ENCODE data around the gene VWA8.
"Not testable (repeated sequence)": the region's sequence is repeated elsewhere in the genome, so short reads cannot be mapped to it uniquely, and the experiment has no call there.

The VWA8 gene

DNA sequence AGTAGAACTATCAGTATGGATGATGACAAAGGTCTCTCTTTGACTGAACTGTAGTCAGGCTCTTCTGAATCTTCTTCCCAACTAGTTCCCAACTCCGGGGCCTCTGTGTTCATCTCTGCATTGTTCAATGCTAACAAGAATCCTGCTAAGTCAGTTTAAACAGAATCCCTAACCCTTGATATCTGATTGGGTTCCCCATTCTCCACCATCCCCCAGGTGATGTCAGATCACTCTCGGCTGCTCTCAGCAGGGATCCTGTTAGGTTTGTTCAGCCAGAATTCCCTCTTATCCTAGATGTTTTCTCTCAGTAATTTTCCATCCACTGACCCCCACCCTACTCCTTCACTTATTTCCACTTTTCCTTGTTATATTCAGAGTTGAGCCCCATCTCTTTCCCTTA, 280.0 kb downstream of the VWA8 start:
- DNase-seq, result no peak

DNA sequence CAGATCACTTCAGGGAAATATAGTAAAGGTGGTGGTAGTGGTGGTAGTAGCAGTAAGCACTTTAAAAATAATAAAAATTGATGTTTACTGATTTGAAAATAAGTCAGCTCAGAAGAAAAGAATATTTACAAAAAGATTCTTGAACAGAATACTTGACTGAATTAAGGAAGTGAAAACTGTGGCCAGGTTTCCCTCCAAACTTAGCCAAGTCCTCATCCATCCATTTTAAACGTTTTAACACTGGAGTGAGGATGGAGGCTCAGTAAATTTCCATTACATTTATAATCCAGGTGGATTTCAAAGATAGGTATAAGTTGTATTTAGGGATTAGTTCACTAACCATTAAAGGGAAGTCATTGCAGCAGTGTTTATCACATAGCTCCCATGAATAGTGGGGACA, 282.1 kb downstream of the VWA8 start:
- no peak for DNase-seq

DNA sequence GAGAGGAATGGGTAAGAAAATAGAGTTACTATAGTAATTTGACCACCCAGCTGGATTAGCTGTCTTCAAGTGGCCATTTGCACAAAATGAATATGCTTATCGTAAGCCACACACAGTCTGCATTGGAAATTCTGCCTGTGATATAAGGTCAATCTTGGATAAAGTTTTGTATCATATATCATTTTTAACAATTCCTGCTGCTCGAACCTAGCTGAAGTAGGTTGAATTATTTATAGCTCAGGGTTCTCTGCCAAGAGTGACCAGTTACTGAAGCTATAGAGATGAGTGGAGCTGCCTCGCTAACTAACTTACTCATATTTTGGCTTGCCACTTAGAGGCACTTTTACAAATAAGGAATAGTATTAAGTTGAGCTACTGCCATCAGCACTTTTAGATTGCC, 282.7 kb downstream of the VWA8 start:
- no peak for DNase-seq

DNA sequence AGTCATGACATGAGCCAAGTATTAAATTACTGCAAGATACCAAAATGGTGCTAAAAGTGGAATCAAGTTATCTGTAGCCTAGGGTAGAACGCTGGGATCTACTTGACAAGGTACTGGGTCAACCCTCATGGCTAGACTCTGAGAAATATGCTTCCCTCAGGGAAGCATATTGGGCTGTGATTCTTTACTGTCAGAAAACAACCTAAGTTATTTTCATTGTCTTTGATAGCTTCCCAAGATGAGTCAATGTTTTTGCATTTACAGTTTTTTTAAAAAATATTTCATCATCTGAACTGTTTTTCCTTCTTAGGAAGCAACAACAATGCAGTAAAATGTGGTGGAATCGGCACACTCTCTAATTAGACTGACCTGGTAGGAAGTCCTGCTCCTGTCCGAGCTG, 285.6 kb downstream of the VWA8 start:
- no peak for DNase-seq

DNA sequence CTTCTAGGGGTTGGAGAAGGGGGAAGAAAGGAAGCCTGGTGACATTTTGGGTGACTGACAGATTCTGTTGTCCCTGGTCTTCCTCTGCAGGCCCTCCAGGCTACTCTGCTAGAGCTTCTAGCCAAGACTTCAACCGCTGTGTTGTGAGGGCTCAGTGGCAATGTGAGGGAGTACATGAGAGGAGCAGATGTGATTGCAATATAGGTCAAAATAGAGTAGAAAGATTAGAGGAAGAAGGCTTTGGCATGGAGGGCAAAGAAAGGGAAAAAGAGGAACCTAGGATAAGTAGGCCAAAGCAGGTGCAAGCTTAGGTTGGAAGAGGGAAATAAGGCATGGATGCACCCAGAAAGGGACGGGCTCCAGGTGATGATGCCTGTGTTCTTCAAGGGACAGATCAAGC, 286.7 kb downstream of the VWA8 start:
- DNase-seq, result no peak

DNA sequence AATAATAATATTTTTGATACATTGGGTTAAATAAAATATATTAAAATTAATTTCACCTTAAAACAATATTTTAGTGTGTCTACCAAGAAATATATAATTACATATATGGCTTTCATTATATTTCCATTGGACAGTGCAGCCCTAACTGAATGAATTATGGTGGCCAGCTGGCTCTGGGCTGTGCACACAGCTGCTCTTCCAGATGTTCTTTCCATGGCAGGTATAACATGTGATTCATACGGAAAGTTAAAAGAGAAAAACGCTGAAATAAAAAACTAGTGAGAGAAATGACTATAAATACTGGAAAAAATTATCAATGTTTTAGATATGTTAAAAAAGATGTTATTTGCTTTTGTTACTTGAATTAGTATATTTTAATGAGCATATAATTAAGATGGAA, 287.3 kb downstream of the VWA8 start:
- no peak for DNase-seq

DNA sequence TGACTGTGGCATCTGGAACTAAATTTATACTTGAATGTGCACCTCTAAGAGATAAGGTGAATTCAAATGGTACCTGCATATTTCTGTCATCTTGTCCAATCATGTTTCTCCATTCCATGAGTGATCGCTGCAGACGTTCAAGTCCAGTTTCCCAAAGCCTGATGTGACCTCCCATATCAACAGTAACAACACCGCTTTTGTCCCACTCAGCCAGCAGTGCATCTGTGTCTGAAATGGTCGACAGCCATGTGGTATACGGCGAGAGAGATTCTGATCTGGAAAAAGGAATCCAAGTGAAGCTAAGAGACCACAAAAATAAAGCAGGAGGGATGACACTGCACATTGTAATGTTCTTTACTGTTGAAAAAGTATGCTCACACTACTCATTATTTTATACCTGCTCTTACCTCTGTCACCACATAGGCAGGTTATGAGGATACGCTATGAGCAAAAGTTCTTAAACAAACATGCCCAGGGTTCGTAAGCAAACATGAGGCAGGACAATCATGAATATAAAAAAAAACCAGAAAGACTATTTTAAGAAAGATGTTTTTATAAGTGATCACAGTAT, 290.0 kb downstream of the VWA8 start:
- DNase-seq, result no peak

DNA sequence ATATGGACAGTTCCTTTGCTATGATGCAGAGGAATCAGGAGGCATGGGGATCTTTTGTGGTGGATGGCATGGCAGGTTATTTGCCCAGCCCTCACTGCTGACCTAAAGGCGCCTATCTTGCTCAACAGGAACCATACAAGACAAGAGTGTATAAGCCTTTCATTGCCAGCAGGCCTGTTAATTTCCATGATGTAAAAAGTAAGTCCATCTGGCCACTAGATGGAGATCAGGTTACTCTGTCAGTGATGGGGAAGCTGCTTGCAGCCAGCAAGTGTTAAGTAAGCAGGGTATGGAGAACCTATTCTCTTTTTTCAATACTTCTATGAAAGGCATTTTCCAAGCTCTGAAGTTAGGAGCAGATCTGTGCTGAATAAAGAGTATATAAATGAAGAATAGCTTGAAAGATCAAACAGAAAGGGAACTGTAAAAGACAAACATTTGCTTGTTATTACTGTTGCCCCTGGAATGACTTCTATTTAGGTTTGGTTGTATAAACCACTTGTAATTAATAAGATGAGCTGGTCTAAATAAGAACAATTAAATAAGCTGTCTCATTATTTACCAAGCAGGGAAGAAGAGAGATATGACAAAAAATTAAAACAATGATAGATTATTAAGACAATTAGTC, 292.7 kb downstream of the VWA8 start:
- DNase-seq, result peak; percentile 64

DNA sequence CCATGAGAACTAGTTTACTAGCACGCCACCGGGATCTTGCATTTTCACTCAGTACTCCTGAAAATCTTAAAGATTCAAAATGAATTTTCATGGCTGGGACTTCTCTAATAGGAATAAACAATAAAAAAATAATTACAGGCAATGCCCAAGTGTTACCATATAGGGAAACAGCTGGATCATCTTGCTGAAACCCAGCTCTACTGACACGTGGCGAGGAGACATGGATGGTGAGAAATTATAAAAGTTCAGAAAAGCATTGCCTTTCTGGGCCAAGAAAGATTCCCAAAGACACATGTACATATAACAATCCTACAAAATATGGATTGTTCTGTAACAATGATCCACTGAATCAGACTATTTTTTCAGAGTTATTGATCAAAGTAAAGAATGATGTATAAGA, 294.3 kb downstream of the VWA8 start:
- DNase-seq, result no peak

DNA sequence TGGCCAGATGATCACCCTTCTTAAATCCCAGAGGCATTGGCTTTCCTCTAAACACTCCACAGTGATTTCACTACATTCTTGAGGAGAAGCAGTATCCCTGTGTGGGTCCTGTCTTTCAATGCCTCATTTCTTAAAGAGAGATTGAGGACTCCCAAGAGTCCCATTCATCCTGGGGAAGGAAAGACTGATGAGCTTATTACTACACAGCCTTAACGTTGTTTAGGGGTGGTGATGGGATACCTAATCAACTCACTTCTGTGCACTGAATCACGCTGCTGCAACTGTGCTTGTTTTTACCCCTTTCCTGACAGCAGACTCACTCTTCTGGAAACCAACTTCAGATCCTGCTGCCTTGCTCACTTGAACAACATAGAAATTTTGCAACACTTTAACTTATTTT, 300.5 kb downstream of the VWA8 start:
- no peak for DNase-seq

DNA sequence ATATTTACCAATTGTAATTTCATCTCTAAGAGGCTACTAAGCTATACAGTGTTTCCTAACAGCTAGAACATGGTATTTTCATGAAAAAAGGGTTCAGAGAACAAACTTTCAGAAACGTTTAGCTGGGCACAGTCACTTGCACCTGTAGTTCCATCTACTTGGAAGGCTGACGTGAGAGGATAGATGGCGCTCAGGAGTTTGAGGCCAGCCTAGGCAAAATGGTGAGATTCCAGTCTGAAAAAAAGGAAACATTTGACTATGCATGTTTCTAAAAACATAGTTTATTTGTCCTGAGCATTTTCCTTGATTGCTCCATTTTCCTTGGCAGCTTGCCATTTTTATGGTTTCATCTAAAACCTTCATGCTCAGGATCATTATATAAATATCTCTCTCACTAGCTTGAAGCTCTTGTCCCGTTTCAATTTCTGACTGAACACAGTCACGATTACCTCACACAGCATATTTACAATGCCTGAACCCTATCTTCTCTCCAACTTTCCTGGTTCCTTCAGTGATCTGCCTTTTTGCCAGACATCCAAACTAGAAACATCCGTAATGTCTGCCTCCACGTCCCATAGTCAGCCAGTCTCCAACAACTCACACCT, 302.8 kb downstream of the VWA8 start:
- DNase-seq, result no peak

DNA sequence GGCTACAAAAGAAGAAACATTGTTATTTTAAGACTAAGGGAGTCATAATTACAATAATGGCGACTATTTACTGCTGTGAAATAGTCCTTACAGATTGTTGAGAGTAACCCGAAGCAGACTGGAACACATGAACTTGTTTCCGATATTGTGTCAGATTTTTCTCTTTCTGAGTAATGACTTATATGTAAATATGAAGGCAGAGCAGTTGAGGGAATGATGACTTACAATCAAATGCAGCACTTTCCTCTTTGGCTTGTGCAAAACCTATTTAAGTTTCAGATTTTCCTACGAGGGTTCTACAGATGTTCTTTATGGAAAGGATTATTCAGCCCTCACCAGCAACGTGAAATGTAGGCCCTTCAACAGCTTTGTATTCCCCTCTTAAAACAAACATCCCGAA, 304.9 kb downstream of the VWA8 start:
- DNase-seq, result no peak

DNA sequence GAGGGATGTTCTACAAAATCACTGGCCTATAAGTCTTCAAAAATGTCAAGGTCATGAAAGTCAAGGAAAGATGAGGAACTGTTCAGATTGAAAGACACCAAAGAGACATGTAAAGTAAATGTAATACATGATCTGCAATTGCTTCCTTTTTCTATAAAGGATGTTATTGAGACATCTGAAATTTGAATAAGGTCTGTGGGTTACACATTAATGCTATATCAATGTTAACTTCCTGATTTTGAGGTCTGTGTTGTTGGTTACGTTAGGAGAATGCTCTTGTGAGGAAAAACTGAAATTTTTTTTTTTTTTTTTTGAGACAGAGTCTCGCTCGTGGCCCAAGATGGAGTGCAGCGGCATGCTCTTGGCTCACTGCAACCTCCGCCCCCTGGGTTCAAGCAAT, 306.1 kb downstream of the VWA8 start:
- no peak for DNase-seq

DNA sequence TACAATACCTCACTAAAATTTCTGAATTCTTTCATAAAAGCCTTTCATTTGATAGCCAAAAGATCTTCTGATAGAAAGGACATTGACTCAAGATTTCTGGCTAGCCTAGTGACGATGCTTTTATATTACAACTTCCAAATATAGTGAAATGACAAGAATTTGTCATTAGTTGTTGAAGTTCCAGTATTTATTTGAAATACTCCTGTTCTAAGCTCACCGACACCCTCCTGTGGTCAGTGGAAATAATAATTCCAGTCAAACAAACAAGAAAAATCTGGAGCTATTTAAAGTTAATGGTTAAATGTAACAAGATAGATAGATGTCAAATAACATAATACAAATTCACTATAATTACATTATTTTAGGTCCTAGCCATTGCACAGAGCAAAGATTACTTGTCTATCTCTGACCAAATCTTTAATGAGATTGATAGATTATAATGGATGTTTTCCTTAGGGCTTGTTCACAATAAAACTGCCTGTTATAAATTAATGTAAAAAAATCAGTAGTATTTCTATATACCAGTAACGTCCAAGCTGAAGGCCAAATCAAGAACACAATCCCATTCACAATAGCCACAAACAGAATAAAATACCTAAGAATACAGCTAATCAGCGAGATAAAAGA, 308.1 kb downstream of the VWA8 start:
- DNase-seq, result peak; percentile 61

DNA sequence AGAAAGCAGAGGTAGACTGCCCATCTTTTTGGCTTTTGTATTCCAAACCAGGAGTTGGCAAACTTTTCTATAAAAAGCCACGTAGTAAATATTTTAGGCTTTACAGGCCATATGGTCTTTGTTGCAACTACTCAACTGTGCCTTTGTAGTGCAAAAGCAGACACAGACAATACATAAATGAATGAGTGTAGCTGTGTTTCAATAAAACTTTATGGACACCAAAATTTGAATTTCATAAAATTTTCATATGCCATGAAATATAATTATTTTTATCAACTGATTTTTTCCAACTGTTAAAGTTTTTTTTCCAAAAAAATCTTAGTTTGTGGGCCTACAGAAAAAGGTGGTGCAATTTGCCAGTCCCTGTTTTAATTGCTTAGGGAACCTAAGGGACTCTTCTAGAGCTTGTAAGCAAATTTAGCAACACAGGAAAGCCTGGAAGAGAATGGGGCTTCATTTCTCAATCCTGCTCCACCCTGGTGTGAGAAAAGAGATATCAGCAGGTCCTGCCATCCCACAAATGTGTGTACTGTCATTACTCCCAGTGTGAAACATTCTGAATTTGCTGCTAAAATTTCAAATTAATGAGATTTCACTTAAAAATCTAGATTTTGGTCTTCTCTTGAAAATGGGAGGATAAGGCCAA, 309.4 kb downstream of the VWA8 start:
- DNase-seq, result no peak

DNA sequence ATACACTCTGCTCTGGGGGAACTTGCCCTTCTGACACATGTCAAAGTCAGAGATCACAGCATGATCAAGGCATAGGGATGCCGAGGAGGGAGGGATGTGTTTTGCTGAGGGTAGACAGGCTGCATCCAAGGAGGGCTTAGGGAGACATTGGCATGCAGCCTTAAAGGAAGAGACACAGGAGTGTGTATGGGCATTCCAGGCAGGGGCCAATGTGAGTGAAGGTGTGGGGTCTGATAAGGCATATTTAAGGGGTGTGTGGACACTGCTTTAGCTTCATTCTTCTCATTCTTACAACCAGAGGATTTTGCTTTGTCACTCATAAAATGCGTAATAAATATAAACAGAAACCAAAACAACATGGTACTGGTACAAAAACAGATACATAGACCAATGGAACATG, 310.2 kb downstream of the VWA8 start:
- DNase-seq, result no peak

DNA sequence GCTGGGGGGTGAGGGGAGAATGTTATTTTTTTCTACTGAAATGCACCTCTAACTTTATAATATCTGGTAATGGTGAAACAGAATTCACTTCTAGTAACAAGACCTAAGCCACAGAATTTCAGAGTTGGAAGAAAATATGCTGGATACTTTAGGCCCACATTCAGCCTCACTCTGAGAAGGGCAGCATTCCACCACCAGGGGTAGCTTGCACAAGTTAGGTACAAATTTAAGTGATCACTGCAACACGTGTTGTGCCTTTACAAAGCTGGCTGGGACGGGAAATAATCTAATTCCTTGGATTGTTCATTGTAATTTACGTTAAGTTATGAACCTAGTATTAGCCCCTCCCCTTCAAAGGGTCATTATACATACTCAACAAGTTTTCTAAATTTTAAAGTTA, 311.2 kb downstream of the VWA8 start:
- DNase-seq, result no peak

DNA sequence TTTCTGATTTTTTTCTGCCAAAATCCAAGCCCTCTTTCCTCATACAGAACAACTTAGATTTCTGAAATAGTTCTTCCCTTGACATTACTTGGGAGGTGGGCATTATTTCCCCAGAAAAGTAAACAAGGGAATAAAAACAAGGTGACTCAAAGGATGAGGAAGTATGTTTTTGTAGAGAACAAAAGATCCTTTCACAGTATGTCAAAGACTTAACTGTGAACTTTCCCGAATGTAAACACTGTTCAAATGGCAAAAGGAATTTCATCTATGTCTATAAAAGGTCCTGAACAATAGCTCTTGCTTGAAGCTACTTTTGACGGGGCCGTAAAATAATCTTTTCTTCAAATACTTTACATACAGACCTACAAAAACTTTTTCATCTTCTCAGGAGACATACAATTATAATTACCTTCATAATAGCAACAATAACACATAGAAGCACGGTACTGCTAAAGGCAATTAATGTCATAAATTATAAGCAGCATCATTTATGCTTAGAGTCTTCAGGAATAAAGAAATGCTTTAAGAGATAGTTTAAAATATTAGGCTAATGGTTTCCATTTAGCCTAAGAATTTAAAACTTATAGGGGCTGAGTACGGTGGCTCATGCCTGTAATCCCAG, 312.5 kb downstream of the VWA8 start:
- no peak for DNase-seq

DNA sequence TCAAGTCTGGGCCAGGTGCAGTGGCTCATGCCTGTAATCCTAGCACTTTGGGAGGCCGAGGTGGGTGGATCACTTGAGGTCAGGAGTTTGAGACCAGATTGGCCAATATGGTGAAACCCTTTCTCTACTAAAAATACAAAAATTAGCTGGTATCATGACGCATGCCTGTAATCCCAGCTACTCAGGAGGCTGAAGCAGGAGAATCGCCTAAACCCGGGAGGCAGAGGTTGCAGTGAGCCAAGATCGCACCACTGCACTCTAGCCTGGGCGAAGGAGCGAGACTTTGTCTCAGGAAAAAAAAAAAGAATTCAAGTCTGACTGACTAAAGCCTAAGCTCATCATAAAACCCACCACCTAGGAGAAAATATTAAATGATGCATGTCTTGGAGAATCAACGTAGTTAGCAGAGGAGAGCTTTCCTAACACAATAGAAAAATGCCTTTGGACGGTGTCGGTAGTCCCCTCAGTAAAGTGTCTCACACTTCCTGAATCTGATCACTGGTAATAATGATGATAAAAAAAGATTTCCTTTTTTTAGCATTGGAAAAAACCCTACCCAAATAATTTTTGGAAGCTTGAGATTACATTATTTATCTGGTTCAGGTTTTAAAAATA, 313.1 kb downstream of the VWA8 start:
- not testable (repeated sequence) for DNase-seq

DNA sequence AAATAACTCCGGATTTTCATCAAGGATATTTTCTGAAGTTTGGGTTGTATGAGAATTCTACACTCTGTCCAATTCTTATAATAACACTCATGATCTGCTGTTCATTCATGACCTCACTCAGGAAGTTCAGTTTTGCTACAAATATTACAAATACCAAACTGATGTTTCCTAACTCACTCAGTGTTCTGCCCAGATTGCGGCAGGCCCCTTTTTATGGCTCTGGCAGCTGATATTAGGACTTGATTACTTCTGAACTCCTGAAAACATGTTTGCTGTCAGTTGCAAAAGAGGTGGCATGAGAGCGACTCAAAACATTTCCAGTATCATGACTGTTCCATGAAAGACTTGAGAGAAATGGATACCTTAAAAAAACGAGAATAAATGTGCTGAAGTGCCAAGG, 315.6 kb downstream of the VWA8 start:
- DNase-seq, result no peak

DNA sequence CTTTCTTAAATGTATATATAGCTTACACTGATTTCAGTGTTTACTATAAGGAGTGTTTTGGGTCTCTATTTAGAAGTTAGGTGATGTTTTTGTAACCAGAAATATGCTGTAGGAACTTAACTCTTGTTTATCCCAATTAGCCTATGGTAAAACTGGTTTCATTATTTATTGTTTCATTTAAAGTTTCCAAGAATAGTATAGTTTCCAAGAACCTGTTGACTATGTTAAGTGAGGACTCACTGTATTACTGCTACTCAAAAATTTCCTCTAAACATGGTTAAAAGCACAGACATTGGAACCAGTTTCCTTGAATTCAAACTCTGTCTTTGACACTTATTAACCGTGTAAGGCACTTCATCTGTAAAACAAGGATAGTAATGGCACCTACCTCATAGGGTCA, 316.2 kb downstream of the VWA8 start:
- DNase-seq, result no peak

DNA sequence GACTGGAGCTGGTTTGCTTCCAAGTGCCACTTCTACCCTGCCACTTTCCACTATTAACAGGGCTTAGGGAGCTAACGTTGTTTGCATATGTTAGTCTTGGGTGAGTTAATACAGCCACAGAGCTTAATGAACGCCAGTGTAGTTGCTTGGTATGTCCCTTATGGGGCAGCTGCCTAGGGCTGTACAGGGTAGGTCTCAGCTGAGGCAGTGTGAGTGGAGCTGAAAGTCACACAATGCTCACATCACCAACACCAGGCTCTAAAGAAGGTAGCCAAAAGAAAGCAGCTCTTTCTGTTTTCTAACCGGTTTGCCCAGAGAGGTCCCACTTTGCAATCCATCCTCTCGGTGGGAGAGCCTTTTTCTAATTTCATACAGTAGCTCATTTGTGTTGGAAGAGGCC, 317.4 kb downstream of the VWA8 start:
- no peak for DNase-seq

DNA sequence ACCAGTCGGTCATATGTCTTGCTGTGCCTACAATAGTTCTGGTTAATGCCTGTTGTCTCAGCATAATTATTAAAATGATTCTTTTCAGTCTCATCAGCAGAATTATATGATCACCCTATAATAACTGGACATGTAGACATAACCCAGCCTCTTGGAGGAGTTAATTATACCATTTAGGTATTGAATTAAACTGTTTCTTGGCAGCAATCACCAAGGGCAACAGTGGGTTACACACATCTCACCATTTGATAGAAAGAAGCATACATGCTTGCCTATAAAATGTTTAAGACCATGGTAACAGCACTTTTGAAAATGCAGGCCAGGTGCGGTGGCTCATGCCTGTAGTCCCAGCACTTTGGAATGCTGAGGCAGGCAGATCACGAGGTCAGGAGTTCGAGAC, 318.9 kb downstream of the VWA8 start:
- DNase-seq, result no peak
